ENCODE data around the gene CDH16.

The CDH16 gene

DNA sequence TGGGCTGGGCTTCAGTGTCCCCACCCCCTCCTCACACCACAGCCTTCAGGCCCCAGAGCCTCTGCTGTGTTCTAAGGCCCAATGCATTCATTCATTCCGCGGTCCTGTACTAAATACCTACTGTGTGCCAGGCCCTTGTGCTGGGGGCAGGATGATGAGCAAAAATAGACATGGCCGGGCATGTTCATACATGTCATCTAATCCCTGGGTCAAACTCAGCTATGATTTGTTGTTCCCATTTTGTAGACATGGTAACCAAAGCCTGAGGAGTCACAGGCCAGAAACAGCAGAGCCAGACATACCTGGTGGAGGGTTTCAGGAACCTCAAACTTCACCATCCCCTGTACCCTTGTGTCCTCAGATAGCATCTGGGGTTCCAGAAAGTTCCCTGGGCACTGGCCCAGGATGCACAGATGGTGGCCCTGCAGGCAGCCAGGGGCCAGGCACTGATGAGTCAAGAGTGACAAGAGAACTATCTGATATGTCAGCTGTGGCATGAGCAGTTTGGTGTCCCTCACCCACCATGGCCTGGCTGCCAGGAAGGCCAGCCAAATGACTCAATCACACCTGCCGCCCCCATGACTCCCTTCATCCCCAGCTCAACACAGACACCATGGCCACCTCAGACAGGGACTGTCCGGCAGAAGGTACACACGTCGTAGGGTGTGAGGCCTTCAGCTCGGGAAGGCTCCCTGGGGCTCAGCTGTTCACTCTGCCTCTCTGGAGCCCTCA, 9.4 kb upstream of the CDH16 start:
- no peak for DNase-seq

DNA sequence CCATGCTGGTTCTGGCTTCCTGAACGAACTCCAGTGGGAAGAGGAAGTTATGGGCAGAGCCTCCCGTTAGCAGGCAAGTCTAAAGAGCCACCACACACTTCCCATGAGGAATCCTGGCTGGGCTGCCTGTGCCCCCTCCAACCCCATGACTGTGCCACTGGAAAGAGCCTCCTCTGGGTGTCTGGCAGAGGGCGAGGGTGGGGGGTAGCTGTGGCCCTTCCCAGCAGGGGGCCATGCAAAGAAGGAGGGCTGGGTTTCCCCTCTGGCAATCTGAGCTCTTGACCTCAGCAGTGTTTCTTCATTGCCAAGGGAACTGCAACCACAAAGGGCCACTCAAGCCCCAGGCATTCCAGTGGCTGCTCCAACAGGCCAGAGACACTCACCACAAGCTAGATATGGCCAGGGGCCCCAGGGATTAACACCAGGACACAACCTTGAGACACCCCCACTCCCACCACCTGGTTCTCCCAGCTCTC, 8.3 kb upstream of the CDH16 start:
- DNase-seq = peak; percentile 67

DNA sequence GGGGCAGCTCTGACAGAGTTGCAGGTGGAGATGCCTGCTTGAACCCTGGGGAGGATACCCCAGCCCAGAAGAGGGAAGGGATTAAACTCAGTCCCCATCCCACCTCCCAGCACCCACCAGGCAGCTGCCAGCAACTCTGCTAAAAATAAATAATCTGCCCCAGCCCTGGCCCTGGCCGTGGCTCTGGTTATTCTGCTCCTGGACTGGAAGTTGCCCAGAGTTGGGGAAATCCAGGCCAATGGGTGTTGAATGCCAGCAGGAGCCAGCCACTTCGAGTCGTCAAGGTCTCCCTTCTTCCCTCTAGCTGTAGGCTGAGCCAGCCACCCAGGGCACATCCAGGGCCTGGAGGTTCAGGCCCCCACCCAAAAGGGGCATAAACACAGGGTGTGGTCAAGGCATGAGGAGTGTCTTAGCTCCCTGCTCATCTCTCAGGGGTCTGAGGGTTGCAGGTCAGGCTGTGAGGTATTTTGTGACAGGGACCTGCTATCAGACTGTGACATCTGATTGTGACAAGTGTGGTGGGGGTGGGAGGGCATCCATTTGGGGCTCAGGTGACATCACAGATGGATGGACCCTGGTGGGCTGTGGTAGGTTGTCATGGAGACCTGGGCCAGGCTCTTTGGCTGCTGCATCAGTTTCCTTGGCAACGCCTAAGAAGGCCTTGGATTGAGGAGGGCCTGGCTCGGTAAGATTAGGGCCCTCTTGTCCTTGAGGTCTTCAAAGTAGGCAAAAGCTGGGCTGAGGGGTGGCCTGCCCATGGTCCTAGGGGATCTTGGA, 7.7 kb upstream of the CDH16 start:
- no peak for DNase-seq

DNA sequence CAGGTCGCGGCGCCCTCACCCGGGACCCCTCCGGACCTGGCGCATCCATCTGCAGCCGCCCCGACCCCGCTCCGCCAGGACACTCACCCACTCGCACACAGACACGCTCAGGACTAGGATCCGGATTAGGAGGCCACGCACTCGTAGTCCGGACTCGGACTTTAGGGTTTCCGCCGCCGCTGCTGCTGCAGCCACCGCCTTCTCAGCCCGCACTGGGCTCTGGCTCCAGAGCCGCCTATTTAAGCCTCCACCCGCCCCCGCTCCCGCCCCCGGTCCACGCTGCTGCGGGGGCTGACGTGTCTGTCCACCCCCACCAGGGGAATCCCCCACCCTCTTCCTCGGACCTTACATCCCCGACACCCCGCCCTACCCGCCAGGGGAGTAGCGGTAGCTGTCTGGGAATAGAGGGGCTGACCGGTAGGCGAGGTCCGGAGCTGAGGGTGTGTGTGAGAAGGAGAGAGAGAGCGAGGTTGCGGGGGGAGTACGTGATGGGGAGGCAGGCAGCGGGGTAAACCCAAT, 6.7 kb upstream of the CDH16 start, which contains the start of gene RRAD:
TSS of gene RRAD (minus strand) at position 214 of the 519 bp plus-strand sequence. CDS start 356 bp downstream, outside the sequence.
- DNase-seq = peak; percentile 25

DNA sequence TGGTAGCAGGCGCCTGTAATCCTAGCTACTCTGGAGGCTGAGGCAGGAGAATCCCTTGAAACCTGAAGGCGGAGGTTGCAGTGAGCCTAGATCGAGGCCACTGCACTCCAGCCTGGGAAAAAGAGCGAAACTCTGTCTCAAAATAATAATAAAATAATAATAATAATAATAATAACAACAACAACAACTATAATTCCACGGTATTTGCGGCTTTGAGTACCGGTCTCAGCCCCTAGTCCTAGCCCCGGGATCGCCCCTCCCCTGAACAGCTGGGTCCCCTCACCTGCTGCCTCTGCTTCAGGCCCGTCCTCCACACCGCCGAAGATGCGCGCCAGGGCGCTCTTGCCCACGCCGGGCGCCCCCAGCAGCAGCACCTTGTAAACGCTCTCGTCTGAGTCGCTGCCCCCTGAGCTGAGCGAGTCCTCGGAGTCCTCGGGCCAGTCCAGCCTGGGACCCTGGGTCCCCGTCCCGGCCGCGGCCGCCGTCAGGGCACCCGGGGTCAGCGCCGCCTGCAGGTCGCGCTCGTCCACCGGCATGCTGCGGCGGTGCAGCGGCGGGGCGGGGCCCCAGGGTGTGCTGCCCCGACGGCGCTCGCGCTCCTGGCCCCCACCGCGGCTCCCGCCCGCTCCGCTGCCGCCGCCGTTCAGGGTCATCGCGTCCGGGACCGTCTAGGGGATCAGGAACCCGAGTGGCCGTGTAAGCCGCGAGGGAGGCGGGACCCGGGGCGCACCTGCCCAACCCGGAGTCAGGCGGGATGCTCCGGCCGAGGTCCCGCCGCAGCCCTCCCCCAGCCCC, 6.0 kb upstream of the CDH16 start:
- no peak for DNase-seq

DNA sequence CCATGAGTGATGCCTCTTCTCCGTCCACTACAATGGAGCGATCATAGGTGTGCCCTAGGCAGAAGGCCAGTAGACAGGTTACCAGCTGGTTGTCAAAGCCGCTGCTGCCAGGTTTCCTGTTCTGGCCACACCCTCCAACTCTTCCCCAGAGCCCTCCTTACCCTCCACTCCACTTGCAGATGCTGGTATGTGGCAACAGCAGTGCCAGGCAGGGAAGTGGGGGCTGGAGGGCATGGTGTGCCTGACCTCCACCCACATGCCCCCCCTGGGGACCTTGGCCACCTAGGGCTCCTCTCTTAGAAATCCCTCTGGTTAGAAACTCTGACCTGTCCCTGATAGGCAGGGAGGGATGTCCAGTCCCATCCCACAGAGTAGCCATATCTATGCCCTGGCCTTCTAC, 5.2 kb upstream of the CDH16 start:
- no peak for DNase-seq

DNA sequence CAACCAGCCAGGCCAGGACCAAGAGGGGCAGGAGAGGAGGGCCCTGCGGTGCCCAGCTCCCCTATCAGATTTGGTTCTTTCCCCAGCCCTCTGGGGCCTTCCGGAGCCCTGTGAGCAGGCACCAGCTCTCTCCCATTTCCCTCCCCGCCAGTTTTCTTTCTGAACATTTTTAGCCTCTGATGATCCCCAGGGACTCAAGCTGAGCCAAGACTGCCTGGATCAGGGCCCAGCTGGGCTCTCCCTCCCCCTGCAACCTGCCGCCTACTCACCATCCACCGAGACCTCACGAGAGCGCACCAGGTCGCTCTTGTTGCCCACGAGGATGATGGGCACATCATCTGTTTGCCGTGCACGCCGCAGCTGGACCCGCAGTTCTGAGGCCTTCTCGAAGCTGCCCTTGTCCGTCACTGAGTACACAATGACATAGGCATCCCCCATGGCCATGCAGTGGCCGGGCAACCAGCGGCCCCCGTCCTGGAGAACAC, 4.6 kb upstream of the CDH16 start:
- no peak for DNase-seq

DNA sequence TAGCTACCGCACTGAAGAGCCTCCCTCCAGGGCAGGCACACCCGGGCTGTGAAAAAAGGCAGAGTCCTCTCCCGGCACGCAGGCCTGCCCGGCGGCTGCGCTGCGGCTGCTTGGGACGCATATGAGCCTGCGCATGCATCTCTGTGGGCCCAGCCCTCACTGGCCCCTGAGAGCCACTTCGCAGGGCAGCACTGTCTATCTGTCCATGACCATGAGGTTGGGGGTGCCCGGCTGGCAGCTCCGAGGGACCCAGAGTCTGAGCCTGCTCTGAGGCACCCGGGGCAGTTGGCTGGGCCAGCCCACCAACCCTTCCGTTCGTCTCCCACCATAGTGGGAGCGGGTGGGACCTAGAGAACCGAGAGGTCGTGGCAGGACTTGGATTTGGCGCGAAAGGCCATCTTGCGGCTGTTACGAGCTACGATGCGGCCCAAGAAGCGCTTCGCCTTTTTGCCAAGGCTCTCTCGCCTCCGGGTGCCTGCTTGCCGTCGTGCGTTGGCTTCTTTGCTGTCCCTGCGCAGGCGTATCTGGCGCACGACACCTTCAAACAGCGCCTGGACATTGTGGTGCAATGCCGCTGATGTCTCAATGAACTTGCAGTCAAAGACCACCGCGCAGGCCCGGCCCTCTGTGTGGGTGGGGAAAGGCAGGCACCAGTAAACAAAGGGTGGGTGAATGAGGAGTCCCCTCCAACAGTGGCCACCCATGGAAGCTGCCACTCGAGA, 3.2 kb upstream of the CDH16 start:
- DNase-seq = no peak

DNA sequence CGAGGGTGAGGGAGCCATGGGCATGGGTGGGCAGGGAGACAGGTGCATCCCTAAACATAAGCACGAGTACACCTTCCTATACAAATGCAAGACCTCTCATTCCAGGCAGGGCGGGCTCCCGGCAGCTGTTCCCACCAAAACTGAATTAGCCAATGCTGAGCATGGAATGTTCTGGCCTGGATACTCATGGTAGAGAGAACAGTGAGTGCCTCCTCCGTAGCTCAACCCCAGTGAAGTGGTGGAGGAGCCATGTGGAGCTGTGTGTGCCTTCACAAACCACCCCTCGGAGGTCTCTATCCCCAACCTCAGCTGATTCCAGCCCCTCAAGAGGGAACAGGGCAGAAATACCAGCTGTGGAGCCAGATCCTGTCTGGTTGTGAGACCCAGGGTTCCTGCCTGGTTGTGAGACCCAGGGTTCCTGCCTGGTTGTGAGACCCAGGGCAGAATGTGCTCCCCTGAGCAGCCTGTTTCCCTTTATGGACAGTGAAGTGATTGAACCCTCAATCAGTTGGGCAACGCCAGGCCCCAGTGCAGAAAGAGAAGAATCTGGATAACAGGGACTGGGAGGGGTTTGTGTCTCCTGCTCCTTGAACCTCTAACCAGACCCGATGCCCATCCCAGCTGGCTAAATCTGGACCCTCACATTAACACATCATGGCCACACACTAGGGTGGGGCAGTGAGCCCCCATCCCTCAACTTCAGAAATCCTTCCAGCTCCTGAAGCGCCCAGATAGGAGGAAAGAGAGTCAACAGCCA, 2.4 kb upstream of the CDH16 start:
- no peak for DNase-seq

DNA sequence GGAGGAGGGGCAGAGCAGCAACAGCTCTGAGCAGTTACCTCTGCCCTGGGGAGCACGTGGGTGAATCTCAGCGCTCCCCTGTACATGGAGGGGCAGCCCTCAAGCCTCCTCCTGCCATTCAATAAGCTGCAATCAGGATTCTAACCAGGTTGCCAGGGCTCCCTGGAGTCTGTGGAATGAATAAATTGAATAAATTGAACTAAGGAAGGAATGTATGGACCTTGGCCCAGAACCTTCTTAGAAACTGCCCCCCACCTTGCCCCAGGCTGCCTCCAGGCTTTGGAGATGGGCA, 1.6 kb upstream of the CDH16 start:
- DNase-seq = no peak

DNA sequence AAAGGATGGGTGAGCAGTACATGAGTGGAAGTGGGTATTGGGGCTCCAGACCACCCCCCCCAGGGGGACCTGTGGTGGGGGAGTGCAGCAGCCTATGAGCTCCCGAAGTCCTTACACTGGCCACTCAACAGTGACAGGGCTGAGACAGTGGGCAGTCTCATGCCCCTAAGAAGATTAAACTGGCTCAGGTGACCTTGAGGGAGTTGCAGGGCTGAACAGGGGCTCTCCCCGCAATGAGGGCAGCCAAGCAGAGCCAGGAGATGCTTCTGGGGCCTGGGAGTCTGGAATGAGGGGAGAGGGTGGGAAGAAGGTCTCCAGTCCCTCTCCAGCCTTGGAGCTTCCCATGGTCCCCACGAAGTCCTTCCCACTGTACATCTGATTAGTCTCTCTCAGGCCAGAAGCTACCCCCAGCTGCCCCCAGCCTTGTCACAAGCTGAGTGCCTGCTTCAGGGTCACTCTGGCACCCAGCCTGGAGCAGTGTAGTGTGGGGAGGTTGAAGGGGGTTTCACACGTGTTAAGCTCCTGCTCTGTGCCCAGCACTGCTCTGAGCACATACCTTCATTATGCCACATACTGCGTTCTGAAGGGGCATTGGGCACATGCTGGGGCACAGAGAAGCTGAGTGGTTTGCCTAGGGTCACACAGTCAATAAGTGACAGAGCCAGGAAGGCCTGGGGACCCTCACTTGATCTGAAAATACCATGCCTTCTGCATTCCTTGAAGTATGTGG, 1.0 kb upstream of the CDH16 start:
- DNase-seq = no peak

DNA sequence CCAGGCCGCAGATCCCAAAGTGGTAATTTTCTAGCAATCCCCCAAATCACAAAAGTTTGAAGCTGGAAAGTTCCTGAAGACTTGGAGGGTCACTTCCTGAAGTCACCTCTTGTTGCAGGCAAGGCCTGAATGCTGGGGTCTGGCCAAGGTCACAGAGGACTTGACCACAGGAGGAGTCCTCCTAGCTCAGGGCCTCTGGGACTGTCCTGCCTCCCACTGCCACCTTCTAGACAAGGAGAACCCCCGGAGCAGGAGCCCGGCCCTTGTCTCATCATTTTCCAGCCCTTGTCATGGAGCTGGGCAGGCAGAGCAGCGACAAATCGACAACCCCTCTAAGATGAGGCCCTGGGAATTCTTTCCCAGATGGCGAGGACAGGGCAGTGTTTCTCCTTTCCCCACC, 330 bp downstream of the CDH16 start:
- no peak for DNase-seq

DNA sequence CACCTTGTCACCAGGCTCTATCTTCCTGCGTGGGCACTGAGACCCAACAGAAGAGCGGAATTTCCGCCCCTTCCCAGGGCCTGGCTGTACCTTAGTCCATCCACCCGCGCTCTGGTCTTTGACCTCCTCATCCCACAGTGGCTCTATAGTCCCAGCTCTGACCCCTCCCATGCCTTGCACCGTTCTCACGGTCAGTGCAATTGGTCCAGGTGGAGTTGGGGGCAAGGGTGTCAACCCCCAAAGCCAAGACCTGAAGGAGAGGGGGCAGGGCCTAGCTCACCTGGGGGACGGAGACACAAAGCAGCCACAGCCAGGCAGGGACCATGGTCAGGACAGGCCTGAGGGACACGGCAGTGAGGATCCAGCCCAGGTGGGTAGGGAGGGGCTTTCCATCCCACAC, 944 bp downstream of the CDH16 start:
- DNase-seq = no peak

DNA sequence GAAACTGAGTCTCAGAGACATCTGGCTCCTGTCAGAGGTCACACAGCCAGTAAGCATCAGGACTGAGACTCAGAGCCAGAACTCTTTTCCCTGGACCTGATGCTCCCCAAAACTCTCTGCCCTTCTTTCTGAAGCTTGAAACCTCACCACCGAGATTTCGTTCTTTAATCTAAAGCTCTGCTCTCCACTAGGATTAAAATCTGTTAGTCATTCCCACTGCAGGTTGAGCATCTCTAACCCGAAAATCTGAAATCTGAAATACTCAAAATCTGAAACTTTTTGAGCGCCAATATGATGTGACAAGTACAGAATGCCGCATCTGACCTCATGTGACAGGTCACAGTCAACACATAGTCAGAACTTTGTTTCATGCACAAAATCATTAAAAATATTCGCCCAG, 2.2 kb downstream of the CDH16 start:
- DNase-seq = no peak

DNA sequence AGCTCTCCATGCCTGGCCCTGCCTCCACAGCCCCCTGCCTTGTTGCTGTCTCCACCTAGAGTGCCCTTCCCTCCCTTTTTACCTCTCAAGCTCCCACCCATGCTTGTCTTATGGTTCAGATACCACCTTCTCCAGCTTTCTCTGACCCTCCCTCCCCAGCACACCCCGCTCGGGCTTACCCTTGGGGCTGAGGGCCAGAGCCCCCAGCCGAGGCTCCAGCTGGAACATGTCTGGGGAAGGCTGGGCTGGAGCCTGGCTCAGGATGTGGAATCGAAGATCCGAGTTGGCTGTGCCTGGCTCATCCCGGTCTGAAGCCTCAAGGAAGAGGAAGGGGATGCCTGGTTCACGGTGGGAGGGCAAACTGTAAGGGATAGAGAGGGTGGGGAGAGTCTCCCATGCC, 3.6 kb downstream of the CDH16 start:
- no peak for DNase-seq

DNA sequence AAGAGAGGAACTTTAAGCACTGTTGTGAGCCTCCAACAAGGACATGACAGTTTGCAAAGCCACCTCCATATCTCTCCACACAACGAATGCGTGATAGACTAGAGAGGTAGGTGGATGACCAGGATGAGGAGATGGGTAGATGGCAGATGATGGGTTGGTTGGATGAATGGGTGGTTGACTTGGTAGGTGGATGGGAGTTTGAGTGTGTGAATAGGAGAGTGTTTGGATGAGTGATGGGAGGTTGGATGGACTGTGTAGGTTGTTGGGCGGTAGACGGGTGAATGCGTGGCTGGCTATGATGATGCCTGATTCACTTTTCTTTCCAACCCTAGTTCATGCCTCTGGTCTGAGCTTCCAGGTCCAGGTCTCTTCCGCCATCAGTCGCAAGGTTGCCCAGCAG, 4.1 kb downstream of the CDH16 start:
- no peak for DNase-seq

DNA sequence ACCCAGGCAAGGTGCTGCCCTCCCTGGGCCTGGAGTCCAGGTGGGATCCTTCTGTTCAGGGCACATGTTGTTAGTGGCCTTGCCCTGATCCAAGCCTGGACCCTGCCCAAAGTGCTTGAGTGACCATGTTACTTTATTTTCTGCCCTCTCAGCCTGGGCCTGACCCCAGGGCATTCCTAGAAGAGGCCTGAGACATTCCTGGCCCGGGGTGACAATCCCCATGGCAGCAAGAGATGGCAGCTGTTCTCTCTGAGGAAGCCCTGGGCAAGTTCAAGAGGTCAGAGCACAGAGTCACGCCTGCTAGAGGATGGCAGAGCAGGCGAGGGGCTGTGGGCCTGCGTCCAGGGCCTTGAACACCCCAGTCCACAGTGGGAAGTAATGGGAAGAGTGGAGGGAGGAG, 5.0 kb downstream of the CDH16 start:
- DNase-seq = no peak

DNA sequence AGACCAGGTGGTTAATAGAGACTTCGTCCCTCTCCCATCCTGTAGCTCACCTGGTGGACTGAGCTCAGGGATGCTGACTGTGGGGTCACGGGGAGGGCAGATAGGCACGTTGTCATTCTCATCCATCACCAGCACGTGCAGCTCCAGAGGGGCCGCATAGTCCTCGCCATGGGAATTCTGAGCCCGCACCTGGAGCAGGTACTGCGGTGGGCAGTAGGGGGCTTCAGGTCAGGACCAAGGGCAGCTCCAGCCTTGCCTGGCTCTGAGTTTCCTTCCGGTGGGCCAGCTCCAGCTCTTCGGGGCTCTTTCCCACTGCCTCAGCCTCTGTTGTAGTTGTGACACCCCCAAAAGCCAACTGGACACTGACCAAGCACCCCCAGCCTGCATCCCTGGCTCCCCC, 5.6 kb downstream of the CDH16 start:
- no peak for DNase-seq

DNA sequence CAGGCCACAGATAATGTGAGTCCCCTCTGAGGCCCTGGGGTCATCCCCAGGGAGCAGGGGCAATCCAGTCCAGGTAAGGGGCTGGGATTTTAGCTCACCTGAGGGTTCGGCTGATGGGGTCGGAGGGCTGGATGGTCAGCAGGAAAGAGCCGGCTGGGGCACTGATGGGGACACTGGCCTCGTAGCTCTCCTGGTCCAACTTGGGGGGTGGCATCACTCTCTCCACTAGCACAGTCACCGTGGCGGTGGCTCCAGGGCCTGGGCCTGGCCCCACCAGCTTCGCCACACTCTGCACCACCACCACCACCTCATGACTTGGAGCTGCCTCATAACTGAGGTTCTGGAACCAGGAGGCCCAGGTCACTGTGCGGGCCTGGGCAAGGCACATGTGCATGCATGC, 6.9 kb downstream of the CDH16 start:
- no peak for DNase-seq

DNA sequence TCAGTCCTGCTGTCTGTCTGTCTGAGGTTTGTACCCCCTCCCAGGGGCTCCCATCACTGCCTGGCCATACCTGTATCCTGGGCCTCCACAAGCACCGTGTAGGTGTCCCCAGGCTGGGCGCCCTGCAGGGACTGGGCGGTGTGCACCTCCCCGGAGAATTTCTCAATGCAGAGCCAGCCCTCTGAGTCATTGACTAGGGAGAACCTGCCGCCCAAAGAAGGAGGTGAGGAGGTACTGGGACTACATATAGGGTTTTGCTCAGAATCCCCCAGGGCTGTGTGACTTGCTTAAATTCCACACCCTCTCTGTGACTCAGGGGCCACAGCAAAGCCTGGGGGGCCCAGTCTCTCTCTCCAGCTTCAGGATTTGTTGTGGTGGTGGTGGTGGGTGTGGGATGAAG, 7.6 kb downstream of the CDH16 start:
- no peak for DNase-seq
